Measurements from ENCODE around the gene CIAO2B.

The CIAO2B gene

DNA sequence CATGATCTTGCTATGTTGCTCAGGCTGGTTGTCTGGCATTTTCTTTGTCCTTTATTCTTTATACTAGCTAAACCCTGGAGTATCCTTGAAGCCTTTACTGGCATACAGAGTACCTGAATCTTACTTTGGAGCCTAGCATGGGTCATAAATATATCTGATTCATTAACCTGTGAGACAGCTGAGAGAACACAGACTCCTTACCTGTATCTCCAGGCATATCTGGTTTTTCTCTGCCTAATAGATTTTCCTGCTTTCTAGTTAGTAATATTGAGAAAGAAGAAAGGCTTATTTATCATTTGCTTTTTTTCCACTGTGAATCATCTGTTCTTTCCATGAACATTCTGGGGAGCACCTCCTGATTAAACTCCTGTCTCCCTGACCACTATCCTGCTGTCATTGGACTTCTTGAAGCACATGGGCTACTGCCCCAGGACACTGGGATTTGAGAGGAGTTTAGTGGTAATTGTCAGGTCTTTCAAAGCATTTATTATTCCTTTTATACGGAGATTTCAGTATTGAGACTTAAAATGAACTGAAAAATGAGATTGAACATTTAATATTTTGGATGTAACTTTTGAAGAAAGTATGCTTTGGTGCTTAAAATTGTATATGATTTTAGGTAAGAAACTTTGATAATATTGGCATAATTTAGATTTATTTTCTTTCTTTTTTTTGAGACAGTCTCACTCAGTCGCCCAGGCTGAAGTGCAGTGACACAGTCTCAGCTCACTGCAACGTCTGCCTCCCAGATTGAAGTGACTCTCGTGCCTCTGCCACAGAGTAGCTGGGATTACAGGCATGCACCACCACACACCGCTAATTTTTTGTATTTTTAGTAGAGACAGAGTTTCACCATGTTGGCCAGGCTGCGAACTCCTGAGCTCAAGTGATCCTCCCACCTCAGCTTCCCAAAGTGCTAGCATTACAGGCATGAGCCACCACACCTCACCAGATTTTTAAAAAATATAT is 45.3 kb downstream of the CIAO2B start:
- H3K4me3 ChIP-seq (ENCODE audit: low read length): no peak overlapping the region
- no peak for DNase-seq (ENCODE audit: low read depth)
- TF ChIP-seq, protein P1, sequence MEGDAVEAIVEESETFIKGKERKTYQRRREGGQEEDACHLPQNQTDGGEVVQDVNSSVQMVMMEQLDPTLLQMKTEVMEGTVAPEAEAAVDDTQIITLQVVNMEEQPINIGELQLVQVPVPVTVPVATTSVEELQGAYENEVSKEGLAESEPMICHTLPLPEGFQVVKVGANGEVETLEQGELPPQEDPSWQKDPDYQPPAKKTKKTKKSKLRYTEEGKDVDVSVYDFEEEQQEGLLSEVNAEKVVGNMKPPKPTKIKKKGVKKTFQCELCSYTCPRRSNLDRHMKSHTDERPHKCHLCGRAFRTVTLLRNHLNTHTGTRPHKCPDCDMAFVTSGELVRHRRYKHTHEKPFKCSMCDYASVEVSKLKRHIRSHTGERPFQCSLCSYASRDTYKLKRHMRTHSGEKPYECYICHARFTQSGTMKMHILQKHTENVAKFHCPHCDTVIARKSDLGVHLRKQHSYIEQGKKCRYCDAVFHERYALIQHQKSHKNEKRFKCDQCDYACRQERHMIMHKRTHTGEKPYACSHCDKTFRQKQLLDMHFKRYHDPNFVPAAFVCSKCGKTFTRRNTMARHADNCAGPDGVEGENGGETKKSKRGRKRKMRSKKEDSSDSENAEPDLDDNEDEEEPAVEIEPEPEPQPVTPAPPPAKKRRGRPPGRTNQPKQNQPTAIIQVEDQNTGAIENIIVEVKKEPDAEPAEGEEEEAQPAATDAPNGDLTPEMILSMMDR (conservative IDR thresholded peaks at IDR 0.05; ENCODE audit: low read length): no peak

DNA sequence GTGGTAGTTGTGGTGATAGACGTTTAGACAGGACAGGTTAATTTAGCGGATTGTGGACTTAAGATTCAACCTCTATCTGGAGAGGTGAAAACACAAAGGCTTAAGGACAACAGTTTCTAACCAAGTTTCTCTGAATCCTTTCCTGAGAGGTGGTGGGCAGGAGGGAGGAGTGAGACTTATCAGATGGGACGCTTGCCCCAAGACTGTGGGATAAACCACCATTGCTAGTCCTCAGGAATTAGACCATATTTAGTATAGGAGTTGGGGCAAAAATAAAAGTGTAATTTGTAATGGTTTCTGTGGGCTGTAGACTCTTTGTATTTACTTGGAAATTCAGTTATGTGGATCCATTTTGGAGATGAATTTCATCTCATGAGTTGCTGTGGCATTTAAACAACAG is 47.3 kb downstream of the CIAO2B start:
- TF ChIP-seq, protein P1 (conservative IDR thresholded peaks at IDR 0.05; ENCODE audit: low read length): no peak
- DNase-seq (ENCODE audit: low read depth): no peak

DNA sequence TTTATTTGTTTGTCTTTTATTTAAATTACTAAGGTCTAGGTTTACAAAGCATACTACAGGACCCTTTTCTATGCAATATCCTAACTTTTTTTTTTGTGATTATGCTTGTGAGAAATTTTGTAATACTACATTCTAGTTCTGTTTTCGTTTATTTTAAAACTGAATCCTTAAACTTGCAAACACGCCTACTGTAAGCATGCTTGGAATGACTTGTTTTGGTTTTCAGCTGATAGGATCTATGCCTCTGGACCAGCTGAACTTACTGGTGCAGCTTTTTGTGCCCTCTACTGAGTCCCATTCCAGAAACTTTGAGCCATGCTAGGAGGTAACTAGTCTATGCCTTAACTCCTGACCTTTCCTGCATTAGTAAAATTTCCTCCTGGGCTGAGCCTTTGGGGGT is 47.9 kb downstream of the CIAO2B start:
- no peak overlapping the region for H3K4me3 ChIP-seq (ENCODE audit: low read length)
- TF ChIP-seq, protein P1 (conservative IDR thresholded peaks at IDR 0.05; ENCODE audit: low read length): no peak
- peak; percentile 61 for DNase-seq (ENCODE audit: low read depth)

More for the DNA sequence above, 47.3 kb downstream of the CIAO2B start:
- no peak overlapping the region for H3K4me3 ChIP-seq (ENCODE audit: low read length)

DNA sequence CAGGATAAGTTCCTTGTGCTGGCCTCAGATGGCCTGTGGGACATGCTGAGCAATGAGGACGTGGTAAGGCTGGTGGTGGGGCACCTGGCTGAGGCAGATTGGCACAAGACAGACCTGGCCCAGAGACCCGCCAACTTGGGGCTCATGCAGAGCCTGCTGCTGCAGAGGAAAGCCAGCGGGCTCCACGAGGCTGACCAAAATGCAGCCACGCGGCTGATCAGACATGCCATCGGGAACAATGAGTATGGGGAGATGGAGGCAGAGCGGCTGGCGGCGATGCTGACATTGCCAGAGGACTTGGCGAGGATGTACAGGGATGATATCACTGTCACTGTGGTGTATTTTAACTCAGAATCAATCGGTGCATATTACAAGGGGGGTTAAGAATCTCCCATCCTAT is 48.7 kb downstream of the CIAO2B start:
- DNase-seq (ENCODE audit: low read depth): no peak
- TF ChIP-seq, protein P1 (conservative IDR thresholded peaks at IDR 0.05; ENCODE audit: low read length): no peak
- H3K4me3 ChIP-seq (ENCODE audit: low read length): no peak overlapping the region

DNA sequence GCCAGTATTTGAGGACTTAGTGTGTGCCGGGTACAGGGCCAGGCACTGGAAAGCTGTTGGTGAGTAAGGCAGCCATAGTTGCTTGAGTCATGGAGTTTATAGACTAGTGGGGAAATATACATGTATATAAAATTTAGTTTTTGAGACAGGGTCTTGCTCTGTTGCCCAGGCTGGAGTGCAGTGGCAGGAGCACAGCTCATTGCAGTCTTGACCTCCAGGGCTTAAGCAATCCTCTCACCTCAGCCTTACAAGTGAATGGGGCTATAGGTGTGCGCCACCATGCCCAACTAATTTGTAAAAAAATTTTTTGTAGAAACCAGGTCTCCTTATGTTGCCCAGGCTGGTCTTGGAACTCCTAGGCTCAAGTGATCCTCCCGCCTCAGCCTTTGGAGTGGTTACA is 51.5 kb downstream of the CIAO2B start:
- no peak for DNase-seq (ENCODE audit: low read depth)
- TF ChIP-seq, protein P1 (conservative IDR thresholded peaks at IDR 0.05; ENCODE audit: low read length): no peak

More for the DNA sequence above, 51.5 kb downstream of the CIAO2B start:
- no peak overlapping the region for H3K4me3 ChIP-seq (ENCODE audit: low read length)

All from AG10803 (cell line).